HG03565 (cell line): ENCODE results near the gene TMEM240.
"Not testable (repeated sequence)": the region's sequence is repeated elsewhere in the genome, so short reads cannot be mapped to it uniquely, and the experiment has no call there.

Source experiments
- ATAC-seq: cut with Tn5 transposase; IDR thresholded peaks from one replicate; pipeline ENCODE4 v1.9.1; 2021; ENCODE audit warnings: mild to moderate bottlenecking, moderate library complexity; ENCODE audit not compliant: unreplicated experiment

Gene TMEM240

GRCh38 chr1:1505801-1506200 is 34.6 kb downstream of the TMEM240 start:
- not testable (repeated sequence) for ATAC-seq

GRCh38 chr1:1505366-1505798 is 35.0 kb downstream of the TMEM240 start:
- ATAC-seq = not testable (repeated sequence)

GRCh38 chr1:1504777-1505365 is 35.6 kb downstream of the TMEM240 start:
- not testable (repeated sequence) for ATAC-seq

- ATAC-seq = not testable (repeated sequence)
Observed at GRCh38 chr1:1495461-1495975, 44.9 kb downstream of the TMEM240 start.

- ATAC-seq = not testable (repeated sequence)
Observed at GRCh38 chr1:1494311-1494710, 46.1 kb downstream of the TMEM240 start.

- ATAC-seq = no peak
Observed at GRCh38 chr1:1491601-1492000, 48.8 kb downstream of the TMEM240 start.

- ATAC-seq = no peak
Observed at GRCh38 chr1:1490633-1491230, 49.7 kb downstream of the TMEM240 start.

GRCh38 chr1:1489861-1490260 is 50.6 kb downstream of the TMEM240 start:
- ATAC-seq = no peak

- ATAC-seq = no peak
Observed at GRCh38 chr1:1489231-1489630, 51.2 kb downstream of the TMEM240 start.

- ATAC-seq = no peak
Observed at GRCh38 chr1:1487701-1488100, 52.7 kb downstream of the TMEM240 start.

- not testable (repeated sequence) for ATAC-seq
Observed at GRCh38 chr1:1485755-1486317, 54.6 kb downstream of the TMEM240 start.

- not testable (repeated sequence) for ATAC-seq
Observed at GRCh38 chr1:1484976-1485750, 55.3 kb downstream of the TMEM240 start.
